Transverse colon (tissue), 4 donors: ENCODE results near the gene TNNI2. TPM values are rescaled to one million over a fixed set of nuclear protein-coding genes. Genes with fewer than 3 reads are reported as not detected.

Source experiments
- DNase-seq: peaks from one replicate; pipeline ENCODE4 v3.0.0-alpha.2; 2019
- H3K27ac ChIP-seq, 4 donors: fragments of 200-600 bp; sonication (generic); 2 replicates each; pipeline ENCODE4 v1.5.1; 2016 to 2018; ENCODE audit warnings: inconsistent platforms in 4 of 4
- H3K27me3 ChIP-seq: fragments of 200-600 bp; sonication (generic); 2 replicates; pipeline ENCODE4 v1.5.1; 2017; ENCODE audit warnings: inconsistent platforms
- H3K36me3 ChIP-seq, 4 donors: fragments of 200-600 bp; sonication (generic); 2 replicates each; pipeline ENCODE4 v1.5.1; 2017 to 2019; ENCODE audit warnings: inconsistent platforms in 4 of 4
- H3K4me1 ChIP-seq, 4 donors: fragments of 200-600 bp; sonication (generic); 2 replicates each; pipeline ENCODE4 v1.5.1; 2017 to 2020; ENCODE audit warnings: inconsistent platforms in 4 of 4
- H3K4me3 ChIP-seq, 4 donors: fragments of 200-600 bp; sonication (generic); 1 replicate in 1 of 4; 2 replicates in 3 of 4; pipeline versions ENCODE4 v1.5.1 to v1.6.1; 2017 to 2019; ENCODE audit warnings: inconsistent platforms in 4 of 4
- H3K9me3 ChIP-seq, 2 donors: fragments of 200-600 bp; sonication (generic); 2 replicates each; pipeline ENCODE4 v1.5.1; 2017 to 2019; ENCODE audit warnings: inconsistent platforms in 2 of 2
- EP300 ChIP-seq: sonication (generic); formaldehyde crosslinking; IDR thresholded peaks from one replicate; pipeline ENCODE4 v1.6.1; 2017; ENCODE audit warnings: antibody characterized with exemption, low read depth
- POLR2A ChIP-seq: fragments of 450-650 bp; IDR thresholded peaks from one replicate; pipeline ENCODE4 v1.6.1; 2016; ENCODE audit warnings: antibody characterized with exemption, mild to moderate bottlenecking, moderate library complexity
- POLR2AphosphoS5 ChIP-seq, 3 donors: sonication (generic); formaldehyde crosslinking; IDR thresholded peaks; one replicate each; pipeline ENCODE4 v1.6.1; 2016; ENCODE audit warnings: antibody characterized with exemption in 3 of 3
- WGBS, 2 donors: methylation state at CpG; one replicate each; pipeline ENCODE4 v1.1.5; 2018; ENCODE audit warnings: low coverage in 1 of 2; 5-methylcytosine and 5-hydroxymethylcytosine counted together
- in situ Hi-C, 4 donors: fragments of 200-750 bp; cut with MboI; loops; one replicate each; pipeline versions ENCODE4 v1.15.0 to v1.15.1; 2017; ENCODE audit warnings: low sequenced_read_pairs in 3 of 4, low pct_ligation_motif_present in 1 of 4, low pct_unique_long_range_greater_than_20kb in 1 of 4
- intact Hi-C: fragments of 100-400 bp; cut with DNase I; formaldehyde crosslinking; loops from one replicate; pipeline ENCODE4 v1.15.1; 2023; ENCODE audit warnings: low total_unique reads
- total RNA-seq, 4 donors: library from RNA; depleted of rRNA; stranded (reverse); fragments of >200 nt; gene quantifications; one replicate each; pipeline ENCODE4 v1.1.0, GENCODE V29; 2016
- TF ChIP-seq, protein P1 (sequence below), 5 experiments: fragments of 200-600 bp in 3 of 5; fragments of 450-650 bp in 2 of 5; sonication (generic) in 3 of 5; IDR thresholded peaks; 1 replicate in 2 of 5; 2 replicates in 3 of 5; pipeline ENCODE4 v1.5.1; 2016 to 2017; ENCODE audit warnings: antibody characterized with exemption in 5 of 5, inconsistent platforms in 3 of 5, mild to moderate bottlenecking in 2 of 5, moderate library complexity in 1 of 5

Gene TNNI2
- total RNA-seq, 4 donors from 2014 or later = 3.5 to 35.9 TPM; not detected in 2

DNA sequence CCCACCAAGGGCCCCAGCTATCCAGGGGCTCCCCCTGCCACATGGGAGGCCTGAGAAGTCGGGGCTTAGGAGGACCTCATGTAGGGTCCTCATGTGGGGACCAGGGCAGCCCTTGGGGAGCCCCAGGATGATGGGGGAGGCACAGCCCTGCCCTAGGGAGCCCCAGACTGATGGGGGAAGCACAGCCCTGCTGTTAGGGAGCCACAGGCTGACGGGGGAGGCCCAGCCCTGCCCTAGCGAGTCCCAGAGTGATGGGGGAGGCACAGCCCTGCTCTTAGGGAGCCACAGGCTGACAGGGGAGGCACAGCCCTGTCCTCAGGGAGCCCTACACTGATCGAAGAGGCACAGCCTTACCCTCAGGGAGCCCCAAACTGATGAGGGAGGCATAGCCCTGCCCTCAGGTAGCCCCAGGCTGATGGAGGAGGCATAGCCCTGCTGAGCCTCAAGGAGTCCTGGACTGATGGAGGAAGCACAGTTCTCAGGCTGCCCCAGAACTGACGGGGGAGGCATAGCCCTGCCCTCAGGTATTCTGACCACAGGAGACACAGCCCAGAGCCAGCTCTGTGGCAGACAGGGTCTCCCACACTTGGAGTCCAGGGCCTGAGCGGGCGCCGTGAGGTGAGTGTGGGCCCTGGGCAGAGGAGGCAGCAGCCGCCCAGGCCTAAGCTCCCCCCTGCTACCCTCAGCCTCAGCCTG, 42.1 kb downstream of the TNNI2 start:
- no peak for TF ChIP-seq EP300
- TF ChIP-seq POLR2A = no peak
- TF ChIP-seq, protein P1, sequence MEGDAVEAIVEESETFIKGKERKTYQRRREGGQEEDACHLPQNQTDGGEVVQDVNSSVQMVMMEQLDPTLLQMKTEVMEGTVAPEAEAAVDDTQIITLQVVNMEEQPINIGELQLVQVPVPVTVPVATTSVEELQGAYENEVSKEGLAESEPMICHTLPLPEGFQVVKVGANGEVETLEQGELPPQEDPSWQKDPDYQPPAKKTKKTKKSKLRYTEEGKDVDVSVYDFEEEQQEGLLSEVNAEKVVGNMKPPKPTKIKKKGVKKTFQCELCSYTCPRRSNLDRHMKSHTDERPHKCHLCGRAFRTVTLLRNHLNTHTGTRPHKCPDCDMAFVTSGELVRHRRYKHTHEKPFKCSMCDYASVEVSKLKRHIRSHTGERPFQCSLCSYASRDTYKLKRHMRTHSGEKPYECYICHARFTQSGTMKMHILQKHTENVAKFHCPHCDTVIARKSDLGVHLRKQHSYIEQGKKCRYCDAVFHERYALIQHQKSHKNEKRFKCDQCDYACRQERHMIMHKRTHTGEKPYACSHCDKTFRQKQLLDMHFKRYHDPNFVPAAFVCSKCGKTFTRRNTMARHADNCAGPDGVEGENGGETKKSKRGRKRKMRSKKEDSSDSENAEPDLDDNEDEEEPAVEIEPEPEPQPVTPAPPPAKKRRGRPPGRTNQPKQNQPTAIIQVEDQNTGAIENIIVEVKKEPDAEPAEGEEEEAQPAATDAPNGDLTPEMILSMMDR (IDR thresholded peaks at IDR 0.05) = no peak
- TF ChIP-seq POLR2AphosphoS5 (IDR thresholded peaks at IDR 0.05) = no peak
- H3K27me3 ChIP-seq = no peaks in the 10 kb centered on the region
- in situ Hi-C loops = no loop called here
- intact Hi-C loops = loop anchor here (5.0 kb wide), 1 partner anchor 926 kb away; no protein-coding TSS in a partner anchor
- H3K4me1 ChIP-seq = peaks cover 0 to 52% (median 16%) of the 10 kb centered on the region in 4 donors
- WGBS, 2 donors = 60 to 80% methylated on average over 1 to 6 of the region's 9 CpGs
- peak overlapping the region; percentile 60 to 74 (median 67) for H3K27ac ChIP-seq
- DNase-seq = no peak
- no peaks in the 10 kb centered on the region for H3K36me3 ChIP-seq
- no peaks in the 10 kb centered on the region for H3K9me3 ChIP-seq
- H3K4me3 ChIP-seq = no peak overlapping the region

DNA sequence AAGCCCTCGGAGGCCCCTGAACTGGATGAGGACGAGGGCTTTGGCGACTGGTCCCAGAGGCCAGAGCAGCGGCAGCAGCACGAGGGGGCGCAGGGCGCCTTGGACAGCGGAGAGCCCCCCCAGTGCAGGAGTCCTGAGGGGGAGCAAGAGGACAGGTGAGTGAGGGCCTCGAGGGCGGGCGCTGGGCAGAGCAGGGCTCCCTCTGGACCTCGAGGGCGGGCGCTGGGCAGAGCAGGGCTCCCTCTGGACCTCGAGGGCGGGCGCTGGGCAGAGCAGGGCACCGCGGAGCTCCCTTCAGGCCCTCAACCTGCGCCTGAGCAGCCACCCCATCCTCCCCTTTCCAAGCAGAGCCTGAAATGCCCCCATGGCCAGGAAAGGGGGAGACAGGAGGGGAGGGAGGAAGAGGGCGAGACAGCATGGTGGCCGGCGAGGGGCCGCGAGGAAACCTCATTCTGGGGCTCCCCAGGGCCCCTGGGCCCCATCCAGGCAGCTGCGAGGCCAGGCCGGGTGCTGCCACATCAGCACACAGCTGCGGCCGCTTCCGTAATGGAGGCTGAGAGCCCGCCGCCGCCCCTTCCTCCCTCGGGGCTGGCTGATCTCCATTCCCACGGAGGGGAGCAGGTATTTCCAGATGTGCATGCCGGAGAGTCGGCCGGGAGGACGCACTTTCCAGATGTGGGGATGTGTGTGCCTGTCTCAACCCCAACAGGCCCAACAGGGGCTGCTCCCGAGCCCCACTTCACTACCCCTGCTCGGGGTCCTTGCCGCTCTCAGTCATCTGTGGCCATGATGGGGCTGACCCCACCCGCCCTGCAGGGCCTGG, 42.9 kb downstream of the TNNI2 start:
- intact Hi-C loops = loop anchor here (5.0 kb wide), 1 partner anchor 926 kb away; no protein-coding TSS in a partner anchor
- 61% methylated on average over 38 of the region's 43 CpGs; no CpG with 5 or more reads in 1 of the 2 donors for WGBS, 2 donors
- DNase-seq = no peak

DNA sequence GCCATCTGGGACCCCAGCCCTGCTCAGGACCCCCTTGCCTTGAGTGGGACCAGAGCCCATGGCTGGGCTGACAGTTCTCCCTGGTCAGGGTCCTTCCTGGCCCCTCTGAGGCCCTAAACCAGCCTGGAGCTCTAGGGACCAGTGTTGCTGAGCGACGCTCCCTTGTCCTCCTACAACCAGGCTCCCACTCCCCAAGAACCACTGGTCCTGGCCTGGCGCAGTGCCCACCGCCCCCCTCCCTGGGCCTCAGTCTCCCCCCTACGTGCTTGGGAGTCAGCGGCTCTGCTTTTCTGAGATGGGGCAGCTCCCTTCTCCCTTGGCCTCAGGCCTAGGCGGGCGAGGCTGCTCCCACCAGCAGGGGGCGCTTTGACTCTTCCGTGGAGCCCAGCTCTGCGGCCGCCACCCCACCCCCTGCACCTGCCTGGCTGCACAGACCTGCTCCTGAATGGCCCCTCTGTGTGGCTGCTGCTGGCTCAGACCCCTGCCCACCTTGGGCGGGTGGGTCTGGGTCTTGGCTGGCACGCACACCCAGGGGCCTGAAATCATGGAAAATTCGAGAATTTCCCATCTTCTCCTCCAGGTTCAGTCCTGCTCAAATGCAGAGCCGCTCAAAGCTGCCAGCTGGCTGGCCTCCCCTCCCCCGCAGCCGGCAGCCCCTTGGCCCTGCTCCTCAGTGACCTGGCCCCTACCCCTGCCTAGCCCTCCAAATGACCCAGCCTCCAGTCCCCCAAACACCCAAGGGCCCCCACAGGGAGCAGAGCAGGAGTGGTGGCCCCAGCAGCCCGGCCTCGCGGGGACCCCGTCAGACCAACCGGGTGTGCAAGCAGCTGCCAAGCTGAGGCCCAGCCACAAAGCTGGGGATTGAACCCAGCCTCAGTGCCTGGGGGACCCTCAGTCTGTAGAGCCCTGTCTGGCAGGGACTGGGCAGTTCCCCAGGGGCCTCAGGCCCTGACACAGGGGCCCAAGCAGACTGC, 43.8 kb downstream of the TNNI2 start:
- 45% methylated on average over 16 of the region's 23 CpGs; no CpG with 5 or more reads in 1 of the 2 donors for WGBS, 2 donors
- DNase-seq = peak; percentile 80
- peak overlapping the region; percentile 60 to 74 (median 67) for H3K27ac ChIP-seq
- in situ Hi-C loops = no loop called here
- H3K27me3 ChIP-seq = no peaks in the 10 kb centered on the region
- no peak overlapping the region for H3K4me3 ChIP-seq
- no peaks in the 10 kb centered on the region for H3K9me3 ChIP-seq
- TF ChIP-seq, protein P1 (IDR thresholded peaks at IDR 0.05) = peak; percentile 84 to 94 (median 87)
- TF ChIP-seq POLR2AphosphoS5 (IDR thresholded peaks at IDR 0.05) (no peak), POLR2A (no peak), EP300 (no peak)
- no peaks in the 10 kb centered on the region for H3K36me3 ChIP-seq
- intact Hi-C loops = loop anchor here (5.0 kb wide), 1 partner anchor 925 kb away; no protein-coding TSS in a partner anchor
- peaks cover 0 to 38% (median 10%) of the 10 kb centered on the region in 4 donors for H3K4me1 ChIP-seq

More for the DNA sequence above, 42.9 kb downstream of the TNNI2 start:
- TF ChIP-seq EP300 = no peak
- Histone ChIP-seq H3K4me3 (no peak overlapping the region), H3K36me3 (no peaks in the 10 kb centered on the region), H3K27me3 (no peaks in the 10 kb centered on the region), H3K9me3 (no peaks in the 10 kb centered on the region), H3K4me1 (peaks cover 0 to 45% (median 13%) of the 10 kb centered on the region in 4 donors), H3K27ac (peak overlapping the region; percentile 60 to 74 (median 67))
- in situ Hi-C loops = no loop called here
